Immature natural killer cell (primary cell): ENCODE data around the gene FBN2. TPM values are rescaled to one million over a fixed set of nuclear protein-coding genes. Genes with fewer than 3 reads are reported as not detected.
"Not testable (repeated sequence)": the region's sequence is repeated elsewhere in the genome, so short reads cannot be mapped to it uniquely, and the experiment has no call there.

Source experiments
- DNase-seq, 3 donors: peaks; one replicate each; pipeline ENCODE4 v3.0.0; 2022; ENCODE audit warnings: mixed read lengths in 1 of 3
- H3K27ac Mint-ChIP-seq, 6 donors: one replicate each; pipeline ENCODE4 v1.8.0; 2020; ENCODE audit warnings: mixed read lengths in 6 of 6, mild to moderate bottlenecking in 5 of 6, inconsistent platforms in 4 of 6, moderate library complexity in 3 of 6
- H3K27me3 Mint-ChIP-seq, 3 donors: one replicate each; pipeline ENCODE4 v1.8.0; 2020 to 2021; ENCODE audit warnings: low read depth in 3 of 3, mild to moderate bottlenecking in 3 of 3, mixed read lengths in 3 of 3, moderate library complexity in 3 of 3, inconsistent platforms in 1 of 3
- H3K36me3 Mint-ChIP-seq, 3 donors: one replicate each; pipeline ENCODE4 v1.8.0; 2020; ENCODE audit warnings: mixed read lengths in 3 of 3, inconsistent platforms in 2 of 3, mild to moderate bottlenecking in 2 of 3
- H3K4me1 Mint-ChIP-seq, 2 donors: one replicate each; pipeline ENCODE4 v1.8.0; 2020; ENCODE audit warnings: inconsistent platforms in 2 of 2, mild to moderate bottlenecking in 2 of 2, mixed read lengths in 2 of 2, moderate library complexity in 1 of 2
- H3K4me3 Mint-ChIP-seq, 5 donors: one replicate each; pipeline ENCODE4 v1.8.0; 2020; ENCODE audit warnings: mild to moderate bottlenecking in 5 of 5, mixed read lengths in 5 of 5, inconsistent platforms in 3 of 5, moderate library complexity in 3 of 5
- H3K9me3 Mint-ChIP-seq, 6 donors: one replicate each; pipeline ENCODE4 v1.8.0; 2020; ENCODE audit warnings: mild to moderate bottlenecking in 6 of 6, mixed read lengths in 6 of 6, inconsistent platforms in 4 of 6, moderate library complexity in 3 of 6
- polyA plus RNA-seq, 3 donors: library from polyadenylated mRNA; unstranded; fragments of 300-500 nt; fragmentation: Illumina TruSeq; gene quantifications; one replicate each; pipeline ENCODE4 v1.2.3, GENCODE V29; 2021

Gene FBN2
- polyA plus RNA-seq, 3 donors from 2014 or later: not detected

- Mint-ChIP-seq H3K27ac (no peak overlapping the region), H3K4me1 (no peaks in the 10 kb centered on the region), H3K9me3 (peaks cover 3 to 22% (median 11%) of the 10 kb centered on the region in 6 donors), H3K27me3 (peaks cover 0 to 4% (median 1%) of the 10 kb centered on the region in 3 donors), H3K36me3 (no peaks in the 10 kb centered on the region), H3K4me3 (no peak overlapping the region)
- no peak for DNase-seq
Observed at GRCh38 chr5:128414469-128414868, 123.6 kb downstream of the FBN2 start.

- H3K36me3 Mint-ChIP-seq: no peaks in the 10 kb centered on the region
- H3K4me1 Mint-ChIP-seq: no peaks in the 10 kb centered on the region
- DNase-seq: no peak
- H3K4me3 Mint-ChIP-seq: no peak overlapping the region
- peaks cover 0 to 18% (median 9%) of the 10 kb centered on the region in 6 donors for H3K9me3 Mint-ChIP-seq
- peaks cover 0 to 4% (median 1%) of the 10 kb centered on the region in 3 donors for H3K27me3 Mint-ChIP-seq
- H3K27ac Mint-ChIP-seq: no peak overlapping the region
Observed at GRCh38 chr5:128413356-128413755, 124.7 kb downstream of the FBN2 start.

GRCh38 chr5:128412145-128412930 is 125.7 kb downstream of the FBN2 start:
- no peak overlapping the region for H3K4me3 Mint-ChIP-seq
- peaks cover 0 to 4% (median 1%) of the 10 kb centered on the region in 3 donors for H3K27me3 Mint-ChIP-seq
- DNase-seq: no peak
- H3K27ac Mint-ChIP-seq: no peak overlapping the region
- H3K36me3 Mint-ChIP-seq: no peaks in the 10 kb centered on the region
- peaks cover 0 to 9% (median 6%) of the 10 kb centered on the region in 6 donors for H3K9me3 Mint-ChIP-seq
- no peaks in the 10 kb centered on the region for H3K4me1 Mint-ChIP-seq

GRCh38 chr5:128409166-128409800 is 128.8 kb downstream of the FBN2 start:
- no peak overlapping the region for H3K4me3 Mint-ChIP-seq
- H3K4me1 Mint-ChIP-seq: no peaks in the 10 kb centered on the region
- H3K27me3 Mint-ChIP-seq: peaks cover 0 to 1% (median 0%) of the 10 kb centered on the region in 3 donors
- DNase-seq: no peak
- no peak overlapping the region for H3K27ac Mint-ChIP-seq
- peaks cover 2 to 14% (median 5%) of the 10 kb centered on the region in 6 donors for H3K9me3 Mint-ChIP-seq
- H3K36me3 Mint-ChIP-seq: no peaks in the 10 kb centered on the region

GRCh38 chr5:128408622-128409021 is 129.4 kb downstream of the FBN2 start:
- H3K36me3 Mint-ChIP-seq: no peaks in the 10 kb centered on the region
- no peak overlapping the region for H3K4me3 Mint-ChIP-seq
- DNase-seq: no peak
- peaks cover 3 to 14% (median 5%) of the 10 kb centered on the region in 6 donors for H3K9me3 Mint-ChIP-seq
- H3K4me1 Mint-ChIP-seq: no peaks in the 10 kb centered on the region
- H3K27me3 Mint-ChIP-seq: peaks cover 0 to 1% (median 0%) of the 10 kb centered on the region in 3 donors
- H3K27ac Mint-ChIP-seq: no peak overlapping the region

- Mint-ChIP-seq H3K9me3 (peaks cover 0 to 11% (median 4%) of the 10 kb centered on the region in 6 donors), H3K4me3 (no peak overlapping the region), H3K4me1 (no peaks in the 10 kb centered on the region), H3K27ac (no peak overlapping the region), H3K36me3 (no peaks in the 10 kb centered on the region), H3K27me3 (peaks cover 0 to 1% (median 0%) of the 10 kb centered on the region in 3 donors)
- no peak for DNase-seq
Observed at GRCh38 chr5:128407944-128408343, 130.1 kb downstream of the FBN2 start.

GRCh38 chr5:128406803-128407202 is 131.2 kb downstream of the FBN2 start:
- Mint-ChIP-seq H3K27me3 (peaks cover 0 to 1% (median 0%) of the 10 kb centered on the region in 3 donors), H3K9me3 (peaks cover 0 to 9% (median 4%) of the 10 kb centered on the region in 6 donors), H3K4me3 (no peak overlapping the region), H3K27ac (no peak overlapping the region), H3K36me3 (no peaks in the 10 kb centered on the region), H3K4me1 (no peaks in the 10 kb centered on the region)
- DNase-seq: no peak

GRCh38 chr5:128405159-128405558 is 132.9 kb downstream of the FBN2 start:
- no peak overlapping the region for H3K4me3 Mint-ChIP-seq
- no peak for DNase-seq
- H3K27ac Mint-ChIP-seq: no peak overlapping the region
- H3K27me3 Mint-ChIP-seq: no peaks in the 10 kb centered on the region
- no peaks in the 10 kb centered on the region for H3K4me1 Mint-ChIP-seq
- H3K9me3 Mint-ChIP-seq: peaks cover 0 to 9% (median 2%) of the 10 kb centered on the region in 6 donors
- H3K36me3 Mint-ChIP-seq: no peaks in the 10 kb centered on the region

- DNase-seq: no peak
- no peak overlapping the region for H3K4me3 Mint-ChIP-seq
- H3K9me3 Mint-ChIP-seq: peaks cover 0 to 15% (median 3%) of the 10 kb centered on the region in 6 donors
- H3K27ac Mint-ChIP-seq: no peak overlapping the region
- no peaks in the 10 kb centered on the region for H3K27me3 Mint-ChIP-seq
- no peaks in the 10 kb centered on the region for H3K4me1 Mint-ChIP-seq
- H3K36me3 Mint-ChIP-seq: no peaks in the 10 kb centered on the region
Observed at GRCh38 chr5:128403333-128403732, 134.7 kb downstream of the FBN2 start.

GRCh38 chr5:128402506-128402905 is 135.5 kb downstream of the FBN2 start:
- Mint-ChIP-seq H3K4me1 (no peaks in the 10 kb centered on the region), H3K27me3 (no peaks in the 10 kb centered on the region), H3K4me3 (no peak overlapping the region), H3K9me3 (peaks cover 0 to 19% (median 3%) of the 10 kb centered on the region in 6 donors), H3K27ac (no peak overlapping the region), H3K36me3 (no peaks in the 10 kb centered on the region)
- no peak for DNase-seq

GRCh38 chr5:128400766-128401165 is 137.3 kb downstream of the FBN2 start:
- not testable (repeated sequence) for H3K36me3 Mint-ChIP-seq, H3K4me1 Mint-ChIP-seq, DNase-seq, H3K4me3 Mint-ChIP-seq, H3K27me3 Mint-ChIP-seq, H3K27ac Mint-ChIP-seq
- peaks cover 2 to 17% (median 3%) of the 10 kb centered on the region in 6 donors for H3K9me3 Mint-ChIP-seq

- Mint-ChIP-seq H3K36me3 (no peaks in the 10 kb centered on the region), H3K27ac (no peak overlapping the region), H3K4me3 (no peak overlapping the region), H3K9me3 (peaks cover under 1 to 22% (median 3%) of the 10 kb centered on the region in 6 donors), H3K27me3 (no peaks in the 10 kb centered on the region), H3K4me1 (no peaks in the 10 kb centered on the region)
- no peak for DNase-seq
Observed at GRCh38 chr5:128399111-128399510, 138.9 kb downstream of the FBN2 start.

GRCh38 chr5:128397876-128398275 is 140.2 kb downstream of the FBN2 start:
- Mint-ChIP-seq H3K36me3 (no peaks in the 10 kb centered on the region), H3K27me3 (no peaks in the 10 kb centered on the region), H3K27ac (no peak overlapping the region), H3K4me1 (no peaks in the 10 kb centered on the region), H3K4me3 (no peak overlapping the region), H3K9me3 (peaks cover 0 to 22% (median 5%) of the 10 kb centered on the region in 6 donors)
- no peak for DNase-seq

- H3K4me3 Mint-ChIP-seq: no peak overlapping the region
- no peaks in the 10 kb centered on the region for H3K27me3 Mint-ChIP-seq
- peaks cover 2 to 23% (median 6%) of the 10 kb centered on the region in 6 donors for H3K9me3 Mint-ChIP-seq
Observed at GRCh38 chr5:128395073-128395472, 143.0 kb downstream of the FBN2 start.

More at GRCh38 chr5:128395073-128395472, 143.0 kb downstream of the FBN2 start:
- Mint-ChIP-seq H3K36me3 (no peaks in the 10 kb centered on the region), H3K4me1 (no peaks in the 10 kb centered on the region), H3K27ac (no peak overlapping the region)
- no peak for DNase-seq
